Muscle of back (tissue), 11 donors: ENCODE results near the gene TANGO2. TPM values are rescaled to one million over a fixed set of nuclear protein-coding genes. Genes with fewer than 3 reads are reported as not detected.

Experiments
- DNase-seq, 3 donors: peaks; one replicate each; pipeline versions ENCODE4 v3.0.0 to v3.0.0-alpha.2; 2013
- polyA plus RNA-seq, 10 donors: library from polyadenylated mRNA; unstranded; fragments of 120-200 nt; gene quantifications; one replicate each; pipeline ENCODE4 v1.2.1, GENCODE V29; 2013; ENCODE audit not compliant: insufficient read length in 10 of 10

Gene TANGO2
- polyA plus RNA-seq, 10 donors = 7.5 to 11.8 (median 9.6) TPM

- no peak for DNase-seq
Observed at GRCh38 chr22:20085651-20086050, 64.7 kb downstream of the TANGO2 start.

GRCh38 chr22:20086101-20086599 is 65.2 kb downstream of the TANGO2 start:
- DNase-seq = no peak

GRCh38 chr22:20086763-20087162 is 65.9 kb downstream of the TANGO2 start:
- no peak for DNase-seq

GRCh38 chr22:20087319-20088262 is 66.7 kb downstream of the TANGO2 start:
- DNase-seq = no peak

- no peak for DNase-seq
Observed at GRCh38 chr22:20088263-20088648, 67.3 kb downstream of the TANGO2 start.

GRCh38 chr22:20089226-20089976 is 68.5 kb downstream of the TANGO2 start:
- DNase-seq = no peak

- no peak for DNase-seq
Observed at GRCh38 chr22:20089977-20090729, 69.2 kb downstream of the TANGO2 start.

- DNase-seq = no peak
Observed at GRCh38 chr22:20090730-20091240, 69.9 kb downstream of the TANGO2 start.

- no peak for DNase-seq
Observed at GRCh38 chr22:20091690-20092476, 71.0 kb downstream of the TANGO2 start.

- DNase-seq = no peak
Observed at GRCh38 chr22:20092477-20092854, 71.6 kb downstream of the TANGO2 start.

- DNase-seq = peak in 1 of 3 donors; percentile 17
Observed at GRCh38 chr22:20093418-20094196, 72.7 kb downstream of the TANGO2 start.

- DNase-seq = no peak
Observed at GRCh38 chr22:20094197-20094807, 73.4 kb downstream of the TANGO2 start.

- no peak for DNase-seq
Observed at GRCh38 chr22:20095521-20095920, 74.6 kb downstream of the TANGO2 start.

- DNase-seq = no peak
Observed at GRCh38 chr22:20096574-20097420, 75.9 kb downstream of the TANGO2 start.

- no peak for DNase-seq
Observed at GRCh38 chr22:20099099-20099711, 78.3 kb downstream of the TANGO2 start.

GRCh38 chr22:20101638-20102037 is 80.7 kb downstream of the TANGO2 start:
- DNase-seq = no peak

GRCh38 chr22:20102203-20102780 is 81.4 kb downstream of the TANGO2 start:
- no peak for DNase-seq
